ENCODE measurements around the gene RAB3C.
"Not testable (repeated sequence)": the region's sequence is repeated elsewhere in the genome, so short reads cannot be mapped to it uniquely, and the experiment has no call there.

RAB3C gene

GRCh38 chr5:58672521-58672920 lies 89.6 kb downstream of the RAB3C start:
- in situ Hi-C loops (cut with MboI; ENCODE audit: low sequenced_read_pairs), result no loop called here

- in situ Hi-C loops (cut with MboI; ENCODE audit: low sequenced_read_pairs), result no loop called here
Measured at GRCh38 chr5:58674070-58674469, 91.2 kb downstream of the RAB3C start.

GRCh38 chr5:58674711-58675110 lies 91.8 kb downstream of the RAB3C start:
- in situ Hi-C loops (cut with MboI; ENCODE audit: low sequenced_read_pairs), result no loop called here

- in situ Hi-C loops (cut with MboI; ENCODE audit: low sequenced_read_pairs), result no loop called here
Measured at GRCh38 chr5:58675341-58675740, 92.5 kb downstream of the RAB3C start.

- in situ Hi-C loops (cut with MboI; ENCODE audit: low sequenced_read_pairs), result no loop called here
Measured at GRCh38 chr5:58677650-58678049, 94.8 kb downstream of the RAB3C start.

GRCh38 chr5:58680503-58680902 lies 97.6 kb downstream of the RAB3C start:
- in situ Hi-C loops (cut with MboI; ENCODE audit: low sequenced_read_pairs), result no loop called here

GRCh38 chr5:58681943-58682342 lies 99.1 kb downstream of the RAB3C start:
- in situ Hi-C loops (cut with MboI; ENCODE audit: low sequenced_read_pairs), result no loop called here

- in situ Hi-C loops (cut with MboI; ENCODE audit: low sequenced_read_pairs), result no loop called here
Measured at GRCh38 chr5:58683567-58683966, 100.7 kb downstream of the RAB3C start.

- in situ Hi-C loops (cut with MboI; ENCODE audit: low sequenced_read_pairs), result no loop called here
Measured at GRCh38 chr5:58687079-58687478, 104.2 kb downstream of the RAB3C start.

GRCh38 chr5:58687595-58687994 lies 104.7 kb downstream of the RAB3C start:
- in situ Hi-C loops (cut with MboI; ENCODE audit: low sequenced_read_pairs), result no loop called here

- in situ Hi-C loops (cut with MboI; ENCODE audit: low sequenced_read_pairs), result not testable (repeated sequence)
Measured at GRCh38 chr5:58699088-58699761, 116.3 kb downstream of the RAB3C start.

GRCh38 chr5:58699762-58700118 lies 116.9 kb downstream of the RAB3C start:
- in situ Hi-C loops (cut with MboI; ENCODE audit: low sequenced_read_pairs), result no loop called here

- in situ Hi-C loops (cut with MboI; ENCODE audit: low sequenced_read_pairs), result no loop called here
Measured at GRCh38 chr5:58703925-58704555, 121.2 kb downstream of the RAB3C start.

- in situ Hi-C loops (cut with MboI; ENCODE audit: low sequenced_read_pairs), result no loop called here
Measured at GRCh38 chr5:58706736-58707135, 123.9 kb downstream of the RAB3C start.

GRCh38 chr5:58708456-58708855 lies 125.6 kb downstream of the RAB3C start:
- in situ Hi-C loops (cut with MboI; ENCODE audit: low sequenced_read_pairs), result no loop called here

- in situ Hi-C loops (cut with MboI; ENCODE audit: low sequenced_read_pairs), result not testable (repeated sequence)
Measured at GRCh38 chr5:58710425-58710824, 127.5 kb downstream of the RAB3C start.

- in situ Hi-C loops (cut with MboI; ENCODE audit: low sequenced_read_pairs), result no loop called here
Measured at GRCh38 chr5:58710871-58711270, 128.0 kb downstream of the RAB3C start.

- in situ Hi-C loops (cut with MboI; ENCODE audit: low sequenced_read_pairs), result no loop called here
Measured at GRCh38 chr5:58711965-58712364, 129.1 kb downstream of the RAB3C start.

- in situ Hi-C loops (cut with MboI; ENCODE audit: low sequenced_read_pairs), result no loop called here
Measured at GRCh38 chr5:58714046-58714445, 131.2 kb downstream of the RAB3C start.

- in situ Hi-C loops (cut with MboI; ENCODE audit: low sequenced_read_pairs), result no loop called here
Measured at GRCh38 chr5:58715997-58716656, 133.3 kb downstream of the RAB3C start.

GRCh38 chr5:58716713-58717112 lies 133.8 kb downstream of the RAB3C start:
- in situ Hi-C loops (cut with MboI; ENCODE audit: low sequenced_read_pairs), result no loop called here

- in situ Hi-C loops (cut with MboI; ENCODE audit: low sequenced_read_pairs), result no loop called here
Measured at GRCh38 chr5:58717303-58718007, 134.6 kb downstream of the RAB3C start.
